ENCODE data around the gene MNX1.
A peak's percentile ranks its signal among the peaks of the same experiment; 100 is the strongest.

Gene MNX1

GRCh38 chr7:157014635-157015555 lies 4.4 kb upstream of the MNX1 start:
- no peaks in the 10 kb centered on the region for H3K4me1 ChIP-seq
- H3K36me3 ChIP-seq = no peaks in the 10 kb centered on the region
- no peak overlapping the region for H3K4me3 ChIP-seq (ENCODE audit: low read depth, low read length)
- H3K9me3 ChIP-seq = peaks cover 2% of the 10 kb centered on the region; the same call in 1 of the 2 replicates
- no peak for TF ChIP-seq CTCF (IDR thresholded peaks at IDR 0.05; ENCODE audit: low read depth, low read length)
- H3K27me3 ChIP-seq = peaks cover 99% of the 10 kb centered on the region
- no peak for DNase-seq

- no peaks in the 10 kb centered on the region for H3K36me3 ChIP-seq
- DNase-seq = no peak
- no peaks in the 10 kb centered on the region for H3K4me1 ChIP-seq
- H3K4me3 ChIP-seq (ENCODE audit: low read depth, low read length) = no peak overlapping the region
- peaks cover 97% of the 10 kb centered on the region for H3K27me3 ChIP-seq
- no peak for TF ChIP-seq CTCF (IDR thresholded peaks at IDR 0.05; ENCODE audit: low read depth, low read length)
- peaks cover 2% of the 10 kb centered on the region; the same call in 1 of the 2 replicates for H3K9me3 ChIP-seq
Observed at GRCh38 chr7:157013602-157014549, 3.4 kb upstream of the MNX1 start.

GRCh38 chr7:157013101-157013500 lies 2.6 kb upstream of the MNX1 start:
- no peak for TF ChIP-seq CTCF (IDR thresholded peaks at IDR 0.05; ENCODE audit: low read depth, low read length)
- peaks cover 2% of the 10 kb centered on the region; the same call in 1 of the 2 replicates for H3K9me3 ChIP-seq
- peaks cover 97% of the 10 kb centered on the region for H3K27me3 ChIP-seq
- H3K4me1 ChIP-seq = no peaks in the 10 kb centered on the region
- H3K4me3 ChIP-seq (ENCODE audit: low read depth, low read length) = no peak overlapping the region
- H3K36me3 ChIP-seq = no peaks in the 10 kb centered on the region
- no peak for DNase-seq

GRCh38 chr7:157012113-157012547 lies 1.7 kb upstream of the MNX1 start:
- no peak overlapping the region for H3K4me3 ChIP-seq (ENCODE audit: low read depth, low read length)
- TF ChIP-seq CTCF (IDR thresholded peaks at IDR 0.05; ENCODE audit: low read depth, low read length) = no peak
- H3K9me3 ChIP-seq = peaks cover 2% of the 10 kb centered on the region; the same call in 1 of the 2 replicates
- no peak for DNase-seq
- H3K36me3 ChIP-seq = no peaks in the 10 kb centered on the region
- no peaks in the 10 kb centered on the region for H3K4me1 ChIP-seq
- H3K27me3 ChIP-seq = peaks cover 97% of the 10 kb centered on the region

GRCh38 chr7:157011333-157012112 lies 1.1 kb upstream of the MNX1 start:
- peaks cover 2% of the 10 kb centered on the region; the same call in 1 of the 2 replicates for H3K9me3 ChIP-seq
- no peak for DNase-seq
- H3K4me3 ChIP-seq (ENCODE audit: low read depth, low read length) = peak overlapping the region; percentile 60
- H3K36me3 ChIP-seq = no peaks in the 10 kb centered on the region
- H3K27me3 ChIP-seq = peaks cover 97% of the 10 kb centered on the region
- no peak for TF ChIP-seq CTCF (IDR thresholded peaks at IDR 0.05; ENCODE audit: low read depth, low read length)
- H3K4me1 ChIP-seq = no peaks in the 10 kb centered on the region
